Astrocyte (in vitro differentiated cells and primary cell): Measurements from ENCODE around the gene CALCOCO2. TPM values are rescaled to one million over a fixed set of nuclear protein-coding genes. Genes with fewer than 3 reads are reported as not detected.

Experiments
- DNase-seq: peaks from one replicate; pipeline ENCODE4 v3.0.0-alpha.2; 2010; ENCODE audit warnings: low read depth
- FAIRE-seq: peaks from 2 replicates; lab custom pipeline; 2011; peaks lifted over from hg19 to GRCh38; lab: Jason Lieb, UNC
- H2AFZ ChIP-seq: 2 replicates; pipeline ENCODE4 v1.6.0; 2012; ENCODE audit warnings: low read depth, low read length, inconsistent platforms
- H3K27ac ChIP-seq: 2 replicates; pipeline ENCODE4 v1.5.1; 2011; ENCODE audit warnings: low read depth, low read length, inconsistent platforms
- H3K27me3 ChIP-seq: 2 replicates; pipeline ENCODE4 v1.6.0; 2011; ENCODE audit warnings: low read length, inconsistent platforms; ENCODE audit not compliant: insufficient read depth
- H3K36me3 ChIP-seq: 2 replicates; pipeline ENCODE4 v1.5.1; 2011; ENCODE audit warnings: low read length, inconsistent platforms; ENCODE audit not compliant: insufficient read depth
- H3K4me1 ChIP-seq: 2 replicates; pipeline ENCODE4 v1.5.1; 2011; ENCODE audit warnings: low read length, inconsistent platforms; ENCODE audit not compliant: insufficient read depth
- H3K4me2 ChIP-seq: 2 replicates; pipeline ENCODE4 v1.6.0; 2012; ENCODE audit warnings: low read length, inconsistent platforms
- H3K4me3 ChIP-seq: 2 replicates; pipeline ENCODE4 v1.5.1; 2011; ENCODE audit warnings: low read depth, mild to moderate bottlenecking, low read length, inconsistent platforms; ENCODE audit not compliant: insufficient read depth
- H3K79me2 ChIP-seq: 2 replicates; pipeline ENCODE4 v1.6.0; 2012; ENCODE audit warnings: mild to moderate bottlenecking, low read length, inconsistent platforms; ENCODE audit not compliant: insufficient read depth
- H3K9ac ChIP-seq: 2 replicates; pipeline ENCODE4 v1.6.0; 2012; ENCODE audit warnings: mild to moderate bottlenecking, low read length, inconsistent platforms
- H3K9me3 ChIP-seq: 2 replicates; pipeline ENCODE4 v1.5.1; 2012; ENCODE audit warnings: low read depth, mild to moderate bottlenecking, low read length, inconsistent platforms; ENCODE audit not compliant: insufficient read depth
- H4K20me1 ChIP-seq: 2 replicates; pipeline ENCODE4 v1.6.0; 2012; ENCODE audit warnings: low read length, inconsistent platforms; ENCODE audit not compliant: insufficient read depth
- H3K27ac Mint-ChIP-seq: one replicate; pipeline ENCODE4 v1.8.0; 2021; ENCODE audit warnings: mild to moderate bottlenecking, mixed read lengths; ENCODE audit not compliant: unreplicated experiment
- H3K27me3 Mint-ChIP-seq: one replicate; pipeline ENCODE4 v1.8.0; 2021; ENCODE audit warnings: low read depth, mixed read lengths; ENCODE audit not compliant: unreplicated experiment
- H3K36me3 Mint-ChIP-seq: one replicate; pipeline ENCODE4 v1.8.0; 2021; ENCODE audit warnings: low read depth, mixed read lengths; ENCODE audit not compliant: unreplicated experiment
- H3K4me1 Mint-ChIP-seq: one replicate; pipeline ENCODE4 v1.8.0; 2021; ENCODE audit warnings: low read depth, mixed read lengths; ENCODE audit not compliant: unreplicated experiment
- H3K4me3 Mint-ChIP-seq: one replicate; pipeline ENCODE4 v1.8.0; 2021; ENCODE audit warnings: mild to moderate bottlenecking, moderate library complexity, mixed read lengths; ENCODE audit not compliant: unreplicated experiment
- H3K9me3 Mint-ChIP-seq: one replicate; pipeline ENCODE4 v1.8.0; 2021; ENCODE audit warnings: mild to moderate bottlenecking, mixed read lengths; ENCODE audit not compliant: unreplicated experiment
- CTCF ChIP-seq: IDR thresholded peaks from 2 replicates; pipeline ENCODE4 v1.5.1; 2011; ENCODE audit warnings: low read depth, mild to moderate bottlenecking, inconsistent platforms, low read length, moderate library complexity; ENCODE audit not compliant: insufficient read depth
- EZH2 ChIP-seq: IDR thresholded peaks from 2 replicates; pipeline ENCODE4 v1.6.1; 2012; ENCODE audit warnings: mild to moderate bottlenecking, low read length, inconsistent platforms; ENCODE audit not compliant: insufficient read depth
- total RNA-seq: library from RNA; stranded (reverse); gene quantifications from 2 replicates; pipeline ENCODE4 v1.2.1, GENCODE V29; 2021

CALCOCO2 gene
- total RNA-seq, 1 donor from 2014 or later: 73.8 TPM

GRCh38 chr17:48799069-48799723 lies 31.6 kb upstream of the CALCOCO2 start:
- H3K27ac Mint-ChIP-seq: no peak overlapping the region

DNA sequence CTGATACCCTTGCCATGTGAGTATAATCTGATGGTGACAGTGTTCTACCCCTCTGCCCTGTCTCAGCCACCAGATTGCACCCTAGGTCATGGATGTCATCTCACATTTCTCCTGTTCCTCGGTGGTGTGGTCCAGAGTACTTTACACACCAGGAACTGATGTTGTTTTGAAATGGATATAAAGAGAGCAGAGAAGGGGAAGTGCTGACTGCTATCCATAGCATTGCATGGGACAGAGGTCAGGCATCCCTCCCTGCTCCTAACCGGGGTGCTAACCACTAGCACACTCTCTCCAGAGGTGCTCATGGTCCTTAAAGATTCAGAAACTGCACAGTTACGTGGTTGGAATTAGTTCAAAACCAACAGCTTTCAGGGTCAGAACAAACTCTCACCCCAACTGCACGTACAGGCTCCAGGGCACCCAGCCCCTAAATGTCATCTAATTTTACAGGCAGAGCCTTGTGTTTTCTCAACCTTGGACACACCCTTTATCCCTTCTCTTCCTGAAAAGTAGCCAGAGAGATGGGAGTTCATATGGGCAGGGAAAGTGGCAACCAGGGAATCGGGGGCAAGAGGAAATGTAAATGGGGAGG lies 30.1 kb upstream of the CALCOCO2 start:
- no peaks in the 10 kb centered on the region for H3K9me3 Mint-ChIP-seq
- no peak overlapping the region for H3K4me2 ChIP-seq
- no peak overlapping the region for H3K4me3 Mint-ChIP-seq
- H3K27me3 Mint-ChIP-seq: peaks cover 43% of the 10 kb centered on the region
- TF ChIP-seq EZH2 (no peak), CTCF (no peak)
- peaks cover 4% of the 10 kb centered on the region for H3K4me1 Mint-ChIP-seq
- no peaks in the 10 kb centered on the region for H3K36me3 Mint-ChIP-seq
- no peaks in the 10 kb centered on the region for H3K36me3 ChIP-seq
- no peaks in the 10 kb centered on the region for H3K4me1 ChIP-seq
- H3K27me3 ChIP-seq: peaks cover 23% of the 10 kb centered on the region
- no peak for DNase-seq
- H3K4me3 ChIP-seq: no peak overlapping the region
- H2AFZ ChIP-seq: no peak overlapping the region
- FAIRE-seq: no peak
- no peak overlapping the region for H3K27ac Mint-ChIP-seq
- H3K27ac ChIP-seq: no peak overlapping the region
- no peaks in the 10 kb centered on the region for H4K20me1 ChIP-seq
- no peaks in the 10 kb centered on the region for H3K9me3 ChIP-seq
- no peaks in the 10 kb centered on the region for H3K79me2 ChIP-seq
- H3K9ac ChIP-seq: no peak overlapping the region

More at GRCh38 chr17:48799069-48799723, 31.6 kb upstream of the CALCOCO2 start:
- Histone ChIP-seq H3K9ac (no peak overlapping the region), H2AFZ (no peak overlapping the region), H3K27me3 (peaks cover 19% of the 10 kb centered on the region), H3K4me1 (no peaks in the 10 kb centered on the region), H3K79me2 (no peaks in the 10 kb centered on the region), H3K36me3 (no peaks in the 10 kb centered on the region), H3K4me2 (no peak overlapping the region), H3K4me3 (no peak overlapping the region), H3K9me3 (no peaks in the 10 kb centered on the region), H4K20me1 (no peaks in the 10 kb centered on the region), H3K27ac (no peak overlapping the region)
- peaks cover 9% of the 10 kb centered on the region for H3K4me1 Mint-ChIP-seq
- H3K27me3 Mint-ChIP-seq: peaks cover 37% of the 10 kb centered on the region
- DNase-seq (no peak), FAIRE-seq (no peak)
- no peaks in the 10 kb centered on the region for H3K9me3 Mint-ChIP-seq
- no peak overlapping the region for H3K4me3 Mint-ChIP-seq
- no peak for TF ChIP-seq EZH2
- no peak for TF ChIP-seq CTCF
- H3K36me3 Mint-ChIP-seq: no peaks in the 10 kb centered on the region

DNA sequence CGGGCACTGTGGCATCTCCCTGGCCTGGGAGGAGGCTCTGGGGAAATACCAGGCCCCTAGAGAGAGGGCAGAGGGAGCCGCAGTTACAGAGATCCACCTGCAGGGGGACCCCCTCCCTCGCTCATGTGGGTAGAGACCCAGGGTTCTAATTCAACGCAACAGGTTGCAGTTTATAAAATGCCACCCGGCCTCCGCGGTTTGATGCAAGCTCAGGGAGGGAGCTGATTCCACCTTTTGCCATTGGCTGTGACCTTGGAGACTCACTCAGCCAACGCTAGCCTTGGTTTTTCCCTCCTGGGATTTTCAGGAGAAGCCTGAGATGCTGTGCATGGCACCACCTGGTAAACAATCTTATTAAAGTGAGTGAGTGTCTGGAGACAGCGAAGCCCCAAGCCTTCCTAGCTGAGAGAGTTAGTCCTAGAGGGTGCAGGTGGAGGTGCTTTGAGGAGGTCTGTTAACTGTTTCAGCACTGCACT lies 25.9 kb upstream of the CALCOCO2 start:
- no peaks in the 10 kb centered on the region for H3K9me3 ChIP-seq
- H3K27me3 Mint-ChIP-seq: peaks cover 41% of the 10 kb centered on the region
- no peak overlapping the region for H3K4me2 ChIP-seq
- no peak overlapping the region for H3K27ac ChIP-seq
- no peaks in the 10 kb centered on the region for H3K36me3 ChIP-seq
- peaks cover 16% of the 10 kb centered on the region for H3K27me3 ChIP-seq
- no peaks in the 10 kb centered on the region for H3K4me1 Mint-ChIP-seq
- H4K20me1 ChIP-seq: no peaks in the 10 kb centered on the region
- H3K4me3 Mint-ChIP-seq: no peak overlapping the region
- no peaks in the 10 kb centered on the region for H3K36me3 Mint-ChIP-seq
- H3K4me1 ChIP-seq: no peaks in the 10 kb centered on the region
- no peak for FAIRE-seq
- DNase-seq: peak; percentile 4
- no peak overlapping the region for H3K4me3 ChIP-seq
- no peak overlapping the region for H3K9ac ChIP-seq
- TF ChIP-seq EZH2 (no peak), CTCF (peak; percentile 84)
- H3K79me2 ChIP-seq: no peaks in the 10 kb centered on the region
- H2AFZ ChIP-seq: no peak overlapping the region
- no peak overlapping the region for H3K27ac Mint-ChIP-seq
- H3K9me3 Mint-ChIP-seq: no peaks in the 10 kb centered on the region
